GM12875 (cell line): ENCODE measurements around the gene GSS.

Experiments
- H3K4me3 ChIP-seq: one replicate; pipeline ENCODE4 v1.5.1; 2011; ENCODE audit warnings: low read depth, low read length, control low read depth
- TF ChIP-seq, protein P1 (sequence below): IDR thresholded peaks from 2 replicates; pipeline ENCODE4 v1.5.1; 2011; ENCODE audit warnings: low read depth, mild to moderate bottlenecking, control low read depth, inconsistent platforms, low read length, moderate library complexity, borderline replicate concordance; ENCODE audit not compliant: insufficient read depth

GSS gene

DNA sequence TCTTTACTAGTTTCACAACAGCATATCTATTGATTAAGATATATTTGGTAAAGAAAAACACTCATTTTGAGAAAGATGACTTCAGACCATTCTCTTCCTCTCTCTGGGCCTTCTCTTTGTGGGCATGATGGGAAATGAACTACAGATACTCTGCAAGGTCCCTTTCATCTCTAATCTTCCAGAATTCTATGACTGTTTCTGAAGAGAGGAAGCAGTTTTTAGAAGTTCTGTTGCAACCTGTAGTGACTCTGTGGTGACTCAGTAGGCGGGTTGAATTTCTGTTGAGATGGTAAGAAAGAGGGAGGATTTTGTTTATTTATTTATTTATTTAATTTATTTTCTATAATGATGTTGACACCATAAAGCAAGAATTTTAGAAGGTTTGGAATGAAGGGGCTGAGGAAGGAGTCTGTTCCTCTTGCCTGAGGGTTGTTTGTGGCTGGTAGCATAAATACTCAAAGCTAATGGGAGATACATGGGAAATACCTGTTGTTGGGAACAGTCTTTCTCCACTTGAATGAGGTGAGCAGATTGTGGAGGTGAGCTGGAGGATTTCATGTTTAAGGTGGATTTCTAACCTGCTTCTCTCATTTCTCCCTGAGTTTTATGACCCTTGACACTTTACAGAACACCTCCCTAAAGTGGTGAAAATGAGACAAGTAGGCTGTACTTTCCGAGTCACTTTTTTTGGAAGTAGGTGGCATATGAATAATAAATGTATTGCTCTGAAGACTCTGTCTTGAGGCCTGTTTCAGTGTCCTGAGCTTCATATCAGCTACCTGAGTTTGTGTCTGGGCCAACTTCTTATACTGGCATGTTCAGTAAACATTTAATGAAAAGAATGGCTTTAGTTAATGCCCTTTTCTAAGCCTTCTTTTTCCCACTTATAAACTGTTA lies 64.2 kb downstream of the GSS start:
- H3K4me3 ChIP-seq, result no peak overlapping the region
- TF ChIP-seq, protein P1, sequence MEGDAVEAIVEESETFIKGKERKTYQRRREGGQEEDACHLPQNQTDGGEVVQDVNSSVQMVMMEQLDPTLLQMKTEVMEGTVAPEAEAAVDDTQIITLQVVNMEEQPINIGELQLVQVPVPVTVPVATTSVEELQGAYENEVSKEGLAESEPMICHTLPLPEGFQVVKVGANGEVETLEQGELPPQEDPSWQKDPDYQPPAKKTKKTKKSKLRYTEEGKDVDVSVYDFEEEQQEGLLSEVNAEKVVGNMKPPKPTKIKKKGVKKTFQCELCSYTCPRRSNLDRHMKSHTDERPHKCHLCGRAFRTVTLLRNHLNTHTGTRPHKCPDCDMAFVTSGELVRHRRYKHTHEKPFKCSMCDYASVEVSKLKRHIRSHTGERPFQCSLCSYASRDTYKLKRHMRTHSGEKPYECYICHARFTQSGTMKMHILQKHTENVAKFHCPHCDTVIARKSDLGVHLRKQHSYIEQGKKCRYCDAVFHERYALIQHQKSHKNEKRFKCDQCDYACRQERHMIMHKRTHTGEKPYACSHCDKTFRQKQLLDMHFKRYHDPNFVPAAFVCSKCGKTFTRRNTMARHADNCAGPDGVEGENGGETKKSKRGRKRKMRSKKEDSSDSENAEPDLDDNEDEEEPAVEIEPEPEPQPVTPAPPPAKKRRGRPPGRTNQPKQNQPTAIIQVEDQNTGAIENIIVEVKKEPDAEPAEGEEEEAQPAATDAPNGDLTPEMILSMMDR, result no peak

DNA sequence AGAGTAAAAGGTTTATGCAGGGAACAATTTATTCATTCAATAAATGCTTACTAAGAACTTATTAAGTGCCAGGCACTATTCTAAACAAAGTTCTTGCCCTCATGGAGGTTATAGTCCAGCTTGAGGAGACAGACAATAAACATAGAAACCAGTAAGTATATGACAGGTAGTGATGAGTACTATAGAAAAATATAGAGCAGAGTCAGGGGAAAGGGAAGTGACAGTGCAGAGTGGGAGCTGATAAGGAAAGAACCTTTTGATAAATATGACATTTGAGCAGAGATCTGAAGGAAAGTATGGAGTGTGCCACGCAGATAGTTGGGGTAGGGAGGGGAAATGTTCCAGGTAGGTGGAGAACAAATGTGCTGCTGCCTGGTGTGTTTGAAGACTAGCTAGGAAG lies 67.1 kb downstream of the GSS start:
- H3K4me3 ChIP-seq, result no peak overlapping the region
- TF ChIP-seq, protein P1, result no peak

DNA sequence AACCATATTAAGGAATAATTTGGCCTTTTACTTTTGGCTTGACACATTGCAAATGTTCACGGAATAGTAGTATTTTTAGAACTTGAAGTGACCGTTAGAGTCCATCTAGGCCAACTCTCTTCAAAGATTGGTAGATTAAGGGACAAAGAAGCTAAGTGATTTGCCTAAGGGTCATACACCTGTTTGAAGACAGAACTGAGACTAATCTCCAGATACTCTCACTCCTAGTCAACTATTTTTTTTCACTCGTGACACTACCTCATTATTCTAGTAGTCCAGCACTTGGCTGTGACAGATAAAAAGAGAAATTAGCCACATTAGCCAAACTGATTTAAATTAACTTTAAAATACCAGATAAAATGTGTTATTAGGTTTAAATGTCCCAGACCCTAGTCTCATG lies 68.6 kb downstream of the GSS start:
- TF ChIP-seq, protein P1, result no peak
- no peak overlapping the region for H3K4me3 ChIP-seq

DNA sequence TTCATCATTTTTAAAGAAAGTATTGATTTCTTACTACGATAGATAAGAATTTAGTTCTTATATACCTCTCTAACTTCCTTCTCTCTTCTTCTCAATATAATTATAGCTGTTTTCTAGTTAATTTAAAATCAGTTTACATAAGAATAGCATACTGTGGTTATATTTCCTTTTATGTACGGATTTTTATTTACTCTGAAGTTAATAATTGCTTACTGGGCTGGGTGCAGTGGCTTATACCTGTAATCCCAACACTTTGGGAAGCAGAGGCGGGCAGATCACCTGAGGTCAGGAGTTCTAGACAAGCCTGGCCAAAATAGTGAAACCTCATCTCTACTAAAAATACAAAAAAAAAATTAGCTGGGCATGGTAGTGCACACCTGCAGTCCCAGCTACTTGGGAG lies 69.5 kb downstream of the GSS start:
- no peak overlapping the region for H3K4me3 ChIP-seq
- TF ChIP-seq, protein P1, result no peak

DNA sequence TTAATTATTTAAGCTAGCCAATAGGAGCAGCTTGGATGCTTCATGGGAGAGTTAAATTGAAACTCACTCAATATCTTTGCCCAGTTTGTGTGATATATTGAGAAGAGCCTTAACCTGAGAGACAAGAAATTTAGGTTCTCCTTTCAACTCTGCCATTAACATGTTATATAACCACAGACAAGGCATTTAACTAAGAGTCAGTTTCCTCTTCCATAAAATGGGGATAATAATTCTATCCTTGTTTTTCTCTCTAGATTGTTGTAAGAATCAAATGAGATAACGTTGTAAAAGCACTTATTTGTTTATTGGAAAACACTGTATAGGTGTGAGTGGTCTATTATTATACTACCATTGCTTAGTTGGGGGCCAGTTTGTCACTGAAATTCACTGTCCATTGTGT lies 71.3 kb downstream of the GSS start:
- no peak overlapping the region for H3K4me3 ChIP-seq
- TF ChIP-seq, protein P1, result no peak

DNA sequence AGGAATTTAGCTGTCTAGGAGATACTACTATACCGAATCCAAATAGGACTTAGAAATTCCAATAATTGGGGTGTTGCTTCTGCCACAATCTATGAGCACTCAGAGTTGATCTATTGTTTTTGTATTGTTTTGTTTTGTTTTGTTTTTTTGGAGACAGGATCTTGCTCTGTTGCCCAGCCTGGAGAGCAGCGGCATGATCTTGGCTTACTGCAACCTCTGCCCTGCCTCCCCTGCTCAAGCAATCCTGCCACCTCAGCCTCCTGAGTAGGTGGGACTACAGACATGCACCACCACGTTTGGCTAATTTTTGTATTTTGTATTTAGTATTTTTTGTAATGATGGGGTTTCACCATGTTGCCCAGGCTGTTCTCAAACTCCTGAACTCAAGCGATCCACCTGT lies 71.8 kb downstream of the GSS start:
- H3K4me3 ChIP-seq, result no peak overlapping the region
- TF ChIP-seq, protein P1, result no peak

DNA sequence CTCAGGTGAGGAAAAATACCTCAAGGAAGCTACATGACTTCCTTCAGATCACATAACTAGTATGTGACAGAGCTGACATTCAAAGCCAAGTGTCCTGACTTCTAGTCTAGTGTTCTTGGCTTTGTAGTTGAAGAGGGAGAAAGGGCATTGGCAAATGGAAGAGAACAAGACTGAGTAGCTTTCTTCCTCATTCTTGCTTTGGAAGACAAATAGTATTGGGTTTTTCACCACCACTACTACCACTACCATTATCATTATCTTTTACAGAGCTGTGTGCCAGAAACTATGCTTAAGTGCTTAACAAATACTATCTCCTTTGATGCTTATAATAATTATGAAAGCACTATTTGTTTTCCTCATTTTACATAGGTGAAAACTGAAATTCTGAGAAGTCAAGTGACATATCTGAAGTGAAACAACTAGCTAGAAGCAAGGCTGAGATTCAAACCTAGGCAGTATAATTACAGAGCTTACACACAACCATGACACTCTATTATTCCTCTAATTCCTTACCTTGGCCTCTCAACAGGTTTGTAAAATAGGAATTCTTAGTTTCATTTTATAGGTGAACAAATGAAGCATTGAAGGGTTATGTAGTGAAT lies 72.4 kb downstream of the GSS start:
- H3K4me3 ChIP-seq, result no peak overlapping the region
- TF ChIP-seq, protein P1, result no peak
